Keratinocyte (primary cell): Measurements from ENCODE around the gene AP3M1. TPM values are rescaled to one million over a fixed set of nuclear protein-coding genes. Genes with fewer than 3 reads are reported as not detected.

Source experiments
- DNase-seq: peaks from one replicate; pipeline ENCODE4 v3.0.0-alpha.2; 2011; ENCODE audit warnings: low read depth, missing footprints, low spot score
- FAIRE-seq: peaks from 2 replicates; lab custom pipeline; 2011; peaks lifted over from hg19 to GRCh38; lab: Jason Lieb, UNC
- H2AFZ ChIP-seq: 2 replicates; pipeline ENCODE4 v1.6.0; 2012; ENCODE audit warnings: low read length, control low read depth, inconsistent platforms; ENCODE audit not compliant: control insufficient read depth
- H3K27ac ChIP-seq: 2 replicates; pipeline ENCODE4 v1.5.1; 2011; ENCODE audit warnings: low read length; ENCODE audit not compliant: control insufficient read depth, insufficient read depth
- H3K27me3 ChIP-seq: 3 replicates; pipeline ENCODE4 v1.6.0; 2011; ENCODE audit warnings: low read length; ENCODE audit not compliant: control insufficient read depth, insufficient read depth; ENCODE audit errors: extremely low read depth
- H3K36me3 ChIP-seq, 2 experiments: 2 replicates in 1 of 2; 3 replicates in 1 of 2; pipeline ENCODE4 v1.5.1; 2011; ENCODE audit warnings: low read length in 2 of 2, mild to moderate bottlenecking in 1 of 2; ENCODE audit not compliant: control insufficient read depth in 2 of 2, insufficient read depth in 2 of 2; ENCODE audit errors: extremely low read depth in 1 of 2
- H3K4me1 ChIP-seq: 3 replicates; pipeline ENCODE4 v1.5.1; 2011; ENCODE audit warnings: low read length; ENCODE audit not compliant: control insufficient read depth, insufficient read depth; ENCODE audit errors: extremely low read depth
- H3K4me2 ChIP-seq: 3 replicates; pipeline ENCODE4 v1.6.0; 2011; ENCODE audit warnings: low read depth, low read length; ENCODE audit not compliant: control insufficient read depth, insufficient read depth; ENCODE audit errors: extremely low read depth
- H3K4me3 ChIP-seq, 3 experiments: fragments of 200-600 bp in 1 of 3; sonication (generic) in 1 of 3; 2 replicates in 2 of 3; 3 replicates in 1 of 3; pipeline ENCODE4 v1.5.1; 2011 to 2016; ENCODE audit warnings: low read length in 3 of 3, mild to moderate bottlenecking in 3 of 3, control low read depth in 2 of 3, inconsistent platforms in 1 of 3, low read depth in 1 of 3, mixed read lengths in 1 of 3, mixed run types in 1 of 3, moderate library complexity in 1 of 3; ENCODE audit not compliant: control insufficient read depth in 2 of 3, insufficient read depth in 2 of 3; ENCODE audit errors: extremely low read depth in 1 of 3
- H3K79me2 ChIP-seq: 2 replicates; pipeline ENCODE4 v1.6.0; 2012; ENCODE audit warnings: low read length; ENCODE audit not compliant: control insufficient read depth, insufficient read depth
- H3K9ac ChIP-seq: 3 replicates; pipeline ENCODE4 v1.6.0; 2011; ENCODE audit warnings: low read length; ENCODE audit not compliant: control insufficient read depth, insufficient read depth; ENCODE audit errors: extremely low read depth
- H3K9me1 ChIP-seq: 3 replicates; pipeline ENCODE4 v1.6.0; 2011; ENCODE audit warnings: low read length; ENCODE audit not compliant: control insufficient read depth, insufficient read depth; ENCODE audit errors: extremely low read depth
- H3K9me3 ChIP-seq: 2 replicates; pipeline ENCODE4 v1.5.1; 2012; ENCODE audit warnings: low read depth, low read length; ENCODE audit not compliant: control insufficient read depth
- H4K20me1 ChIP-seq: 3 replicates; pipeline ENCODE4 v1.6.0; 2011; ENCODE audit warnings: low read length; ENCODE audit not compliant: control insufficient read depth, insufficient read depth; ENCODE audit errors: extremely low read depth
- EZH2 ChIP-seq: IDR thresholded peaks from one replicate; pipeline ENCODE4 v1.6.1; 2012; ENCODE audit warnings: inconsistent platforms, mild to moderate bottlenecking, low read length, moderate library complexity
- dilution Hi-C: fragments of 300-500 bp; cut with MboI; formaldehyde crosslinking; loops from one replicate; pipeline ENCODE4 v1.7.0; 2020; ENCODE audit warnings: low sequenced_read_pairs; ENCODE audit not compliant: extremely low pct_ligation_motif_present
- polyA plus RNA-seq, 5 experiments: library from polyadenylated mRNA; depleted of rRNA in 3 of 5; stranded (reverse) in 3 of 5; stranded (forward) in 1 of 5; unstranded in 1 of 5; fragments of >200 nt; gene quantifications; 1 replicate in 1 of 5; 2 replicates in 3 of 5; 3 replicates in 1 of 5; pipeline versions ENCODE4 v1.2.1 to v1.2.3, GENCODE V29; 2011 to 2012; ENCODE audit warnings: missing spikeins in 2 of 5, low read depth in 1 of 5, low replicate concordance in 1 of 5
- TF ChIP-seq, protein P1 (sequence below), 3 experiments: IDR thresholded peaks in 1 of 3; conservative IDR thresholded peaks in 1 of 3; optimal IDR thresholded peaks in 1 of 3; 2 replicates in 2 of 3; 3 replicates in 1 of 3; pipeline versions ENCODE3 to v1.5.1; 2011; ENCODE audit warnings: low read length in 3 of 3, mild to moderate bottlenecking in 3 of 3, moderate library complexity in 2 of 3, control low read depth in 1 of 3, inconsistent platforms in 1 of 3; ENCODE audit not compliant: insufficient read depth in 2 of 3; ENCODE audit errors: extremely low read depth in 1 of 3

Gene AP3M1
- polyA plus RNA-seq, 1 donor (not counting 4 experiments of a cell fraction or from before 2014, with no cell fraction given), result 53.5 TPM

DNA sequence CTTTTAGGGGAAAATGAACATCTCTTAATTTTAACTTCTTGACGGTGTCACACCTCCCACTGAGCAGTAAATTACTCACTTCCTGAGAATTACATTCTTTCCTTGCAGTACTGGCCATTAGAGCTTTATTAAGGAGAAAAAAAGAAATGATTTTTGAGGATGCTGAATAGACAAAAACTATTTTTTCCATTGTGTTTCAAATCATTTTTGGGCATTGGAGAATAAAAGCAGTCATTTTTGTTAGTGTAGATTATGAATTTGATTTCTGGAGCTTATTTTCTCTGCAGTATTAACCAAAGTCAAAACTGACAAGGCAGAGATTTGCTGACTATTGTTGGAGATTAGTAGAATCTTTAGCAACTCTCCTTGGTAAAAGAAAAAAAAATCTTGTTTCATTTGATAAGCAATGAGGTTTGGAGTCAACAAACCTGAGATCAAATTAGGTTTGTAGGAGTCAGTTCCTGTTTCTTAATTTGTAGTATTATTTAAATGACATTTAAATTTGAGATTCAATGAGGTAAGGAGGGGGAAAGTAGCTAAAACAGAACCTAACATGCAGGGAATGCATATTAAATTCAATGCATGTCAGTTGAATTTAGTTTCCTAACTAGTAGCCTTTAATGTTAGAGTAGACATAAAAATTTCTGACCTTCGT, 70.6 kb downstream of the AP3M1 start:
- Histone ChIP-seq H3K27ac (peak overlapping the region; percentile 40), H2AFZ (no peak overlapping the region), H3K4me2 (peak overlapping the region; percentile 59), H4K20me1 (no peaks in the 10 kb centered on the region), H3K9me3 (no peaks in the 10 kb centered on the region), H3K9me1 (no peaks in the 10 kb centered on the region), H3K79me2 (peaks cover 6% of the 10 kb centered on the region), H3K4me1 (peaks cover 21% of the 10 kb centered on the region), H3K4me3 (no peak overlapping the region), H3K36me3 (peaks cover 11 to 23% of the 10 kb centered on the region in 2 experiments), H3K27me3 (no peaks in the 10 kb centered on the region), H3K9ac (no peak overlapping the region)
- dilution Hi-C loops, result no loop called here
- TF ChIP-seq, protein P1, sequence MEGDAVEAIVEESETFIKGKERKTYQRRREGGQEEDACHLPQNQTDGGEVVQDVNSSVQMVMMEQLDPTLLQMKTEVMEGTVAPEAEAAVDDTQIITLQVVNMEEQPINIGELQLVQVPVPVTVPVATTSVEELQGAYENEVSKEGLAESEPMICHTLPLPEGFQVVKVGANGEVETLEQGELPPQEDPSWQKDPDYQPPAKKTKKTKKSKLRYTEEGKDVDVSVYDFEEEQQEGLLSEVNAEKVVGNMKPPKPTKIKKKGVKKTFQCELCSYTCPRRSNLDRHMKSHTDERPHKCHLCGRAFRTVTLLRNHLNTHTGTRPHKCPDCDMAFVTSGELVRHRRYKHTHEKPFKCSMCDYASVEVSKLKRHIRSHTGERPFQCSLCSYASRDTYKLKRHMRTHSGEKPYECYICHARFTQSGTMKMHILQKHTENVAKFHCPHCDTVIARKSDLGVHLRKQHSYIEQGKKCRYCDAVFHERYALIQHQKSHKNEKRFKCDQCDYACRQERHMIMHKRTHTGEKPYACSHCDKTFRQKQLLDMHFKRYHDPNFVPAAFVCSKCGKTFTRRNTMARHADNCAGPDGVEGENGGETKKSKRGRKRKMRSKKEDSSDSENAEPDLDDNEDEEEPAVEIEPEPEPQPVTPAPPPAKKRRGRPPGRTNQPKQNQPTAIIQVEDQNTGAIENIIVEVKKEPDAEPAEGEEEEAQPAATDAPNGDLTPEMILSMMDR (optimal IDR thresholded peaks at IDR 0.05 in 1 of 3, IDR thresholded peaks at IDR 0.05 in 1 of 3, conservative IDR thresholded peaks at IDR 0.05 in 1 of 3; ENCODE audit: extremely low read depth in 1 of 3, insufficient read depth in 2 of 3, low read length in 3 of 3), result no peak
- TF ChIP-seq EZH2, result no peak
- DNase-seq (no peak), FAIRE-seq (no peak)

DNA sequence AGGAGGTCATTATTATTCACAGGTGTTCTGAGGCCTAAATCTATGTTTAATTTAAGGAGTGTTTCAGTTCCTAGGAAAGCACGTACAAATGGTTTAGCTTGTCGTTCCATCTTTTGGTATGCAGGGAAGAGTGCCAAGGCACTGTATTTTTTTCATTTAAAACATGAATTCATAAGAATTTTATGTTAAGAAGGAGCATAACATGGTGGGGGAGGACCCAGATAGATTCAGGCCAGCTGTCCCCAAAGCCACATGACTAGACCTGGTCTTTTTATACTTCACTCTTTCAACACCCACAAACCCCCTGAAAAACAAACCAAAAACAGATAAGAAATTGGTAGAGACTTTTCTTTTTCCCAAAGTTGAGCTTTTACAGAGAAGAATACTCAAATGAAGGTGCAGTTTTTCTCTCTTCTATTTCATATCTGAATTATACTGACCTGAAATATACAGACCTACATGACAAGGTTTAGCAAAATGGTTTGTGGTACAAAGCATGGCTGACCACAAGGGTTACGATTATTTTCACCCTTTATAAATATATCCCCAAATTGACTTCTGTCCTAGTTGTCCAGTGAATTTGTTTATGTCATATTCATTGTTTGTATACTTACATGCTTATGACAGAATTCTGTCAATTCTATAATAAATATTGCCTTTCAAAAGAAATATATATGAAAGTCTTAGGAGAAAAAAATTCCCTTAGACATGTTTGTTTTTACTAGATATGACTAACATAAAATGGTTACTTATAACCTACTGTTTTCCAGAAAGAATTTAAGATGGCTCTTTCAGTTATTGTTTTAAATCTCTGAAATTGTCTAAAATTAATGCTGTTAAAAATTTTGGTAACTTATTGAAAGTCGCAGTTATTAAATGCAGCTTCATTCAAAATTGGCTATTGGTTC, 71.3 kb downstream of the AP3M1 start:
- no peak for FAIRE-seq

More for the DNA sequence above, 71.3 kb downstream of the AP3M1 start:
- Histone ChIP-seq H2AFZ (no peak overlapping the region), H4K20me1 (no peaks in the 10 kb centered on the region), H3K36me3 (peaks cover 13 to 25% of the 10 kb centered on the region in 2 experiments), H3K9me3 (no peaks in the 10 kb centered on the region), H3K4me1 (peaks cover 21% of the 10 kb centered on the region), H3K4me3 (no peak overlapping the region), H3K9ac (no peak overlapping the region), H3K27ac (peak overlapping the region; percentile 40), H3K79me2 (peaks cover 6% of the 10 kb centered on the region), H3K9me1 (no peaks in the 10 kb centered on the region), H3K27me3 (no peaks in the 10 kb centered on the region), H3K4me2 (peak overlapping the region; percentile 59)
- dilution Hi-C loops, result no loop called here
- TF ChIP-seq, protein P1 (optimal IDR thresholded peaks at IDR 0.05 in 1 of 3, IDR thresholded peaks at IDR 0.05 in 1 of 3, conservative IDR thresholded peaks at IDR 0.05 in 1 of 3; ENCODE audit: extremely low read depth in 1 of 3, insufficient read depth in 2 of 3, low read length in 3 of 3), result no peak
- TF ChIP-seq EZH2, result no peak
- DNase-seq, result no peak
